ENCODE measurements around the gene BHLHA15.

- TF ChIP-seq CTCF (IDR thresholded peaks at IDR 0.05) (no peak), POLR2A (IDR thresholded peaks at IDR 0.05) (no peak)
Measured at GRCh38 chr7:98238076-98238475, 26.8 kb downstream of the BHLHA15 start.
